HepG2 (cell line): ENCODE measurements around the gene GZMA. TPM values are rescaled to one million over a fixed set of nuclear protein-coding genes. Genes with fewer than 3 reads are reported as not detected.

Source experiments
- ATAC-seq: fragments of 200-7000 bp; cut with Tn5 transposase; 3 replicates; pipeline ENCODE4 v1.9.1; 2020; ENCODE audit warnings: mild to moderate bottlenecking, moderate library complexity
- BruUV-seq: library from RNA; stranded (reverse); fragments of 400-500 nt; replicated peaks from 2 replicates; lab custom pipeline; 2021; lab: Mats Ljungman, UMichigan
- CTCF ChIA-PET: fragments of 300-600 bp; formaldehyde crosslinking; extraction: SDS; loops from one replicate; lab custom pipeline; 2021; ENCODE audit warnings: low total read pairs, inconsistent platforms, low intra/inter-chr PET ratio; lab: Yijun Ruan, JAX
- POLR2A ChIA-PET: fragments of 350-600 bp; sonication (Branson Sonifier 250); formaldehyde crosslinking; loops from one replicate; lab custom pipeline; 2020; ENCODE audit warnings: antibody characterized with exemption, inconsistent platforms; lab: Yijun Ruan, JAX
- DNase-seq: peaks from one replicate; pipeline ENCODE4 v3.0.0-alpha.2; 2015; ENCODE audit warnings: low spot score
- FAIRE-seq: peaks from 3 replicates; lab custom pipeline; 2011; peaks lifted over from hg19 to GRCh38; lab: Jason Lieb, UNC
- H2AFZ ChIP-seq: one replicate; pipeline ENCODE4 v1.6.1; 2011; ENCODE audit warnings: low read length, inconsistent platforms
- H3K27ac ChIP-seq: fragments of 300-600 bp; 3 replicates; pipeline ENCODE4 v1.8.0; 2011; ENCODE audit warnings: mixed run types, mild to moderate bottlenecking, mixed read lengths, low read length, inconsistent platforms; ENCODE audit not compliant: insufficient read depth; ENCODE audit errors: extremely low read length
- H3K27me3 ChIP-seq, 2 experiments: fragments of 200-600 bp in 1 of 2; 2 replicates in 1 of 2; 3 replicates in 1 of 2; pipeline versions ENCODE4 v1.6.0 to v1.8.0; 2011; ENCODE audit warnings: low read length in 2 of 2, mild to moderate bottlenecking in 2 of 2, moderate library complexity in 2 of 2, inconsistent platforms in 1 of 2; ENCODE audit not compliant: insufficient read depth in 2 of 2, control insufficient read depth in 1 of 2
- H3K36me3 ChIP-seq, 2 experiments: fragments of 200-600 bp in 1 of 2; replicated peaks in 1 of 2; 2 replicates in 1 of 2; 3 replicates in 1 of 2; pipeline versions ENCODE4 v1.5.1 to v1.8.0; 2011; ENCODE audit warnings: low read length in 2 of 2, inconsistent platforms in 1 of 2; ENCODE audit not compliant: insufficient read depth in 2 of 2, control insufficient read depth in 1 of 2
- H3K4me1 ChIP-seq: 2 replicates; pipeline ENCODE4 v1.5.1; 2012; ENCODE audit warnings: low read length, inconsistent platforms; ENCODE audit not compliant: insufficient read depth
- H3K4me2 ChIP-seq: 2 replicates; pipeline ENCODE4 v1.6.0; 2011; ENCODE audit warnings: low read depth, low read length, inconsistent platforms
- H3K4me3 ChIP-seq, 3 experiments: fragments of 200-600 bp in 1 of 3; sonication (generic), shearing (Covaris generic) in 1 of 3; replicated peaks in 1 of 3; 2 replicates each; pipeline ENCODE4 v1.5.1; 2011 to 2016; ENCODE audit warnings: low read length in 3 of 3, inconsistent platforms in 2 of 3, low read depth in 2 of 3, mild to moderate bottlenecking in 2 of 3, control low read depth in 1 of 3, mixed read lengths in 1 of 3; ENCODE audit not compliant: insufficient read depth in 1 of 3
- H3K79me2 ChIP-seq: one replicate; pipeline ENCODE4 v1.6.1; 2011; ENCODE audit warnings: low read length, inconsistent platforms; ENCODE audit not compliant: insufficient read depth
- H3K9ac ChIP-seq: 2 replicates; pipeline ENCODE4 v1.6.0; 2011; ENCODE audit warnings: mild to moderate bottlenecking, low read depth, low read length, inconsistent platforms; ENCODE audit not compliant: insufficient read depth
- H3K9me3 ChIP-seq: 2 replicates; pipeline ENCODE4 v1.5.1; 2012; ENCODE audit warnings: mild to moderate bottlenecking, low read length
- H4K20me1 ChIP-seq: 2 replicates; pipeline ENCODE4 v1.6.0; 2011; ENCODE audit warnings: inconsistent platforms, mild to moderate bottlenecking, low read length, moderate library complexity; ENCODE audit not compliant: insufficient read depth
- CSRNP2 ChIP-seq: sonication (generic); formaldehyde crosslinking; conservative IDR thresholded peaks from 2 replicates; pipeline ENCODE4 v1.8.0; 2022; ENCODE audit warnings: low read depth, missing genetic modification reagents
- CTCF ChIP-seq: sonication (generic); formaldehyde crosslinking; IDR thresholded peaks from 2 replicates; pipeline ENCODE4 v1.5.0; 2020; ENCODE audit warnings: mild to moderate bottlenecking, missing genetic modification reagents, moderate library complexity
- NCOA2 ChIP-seq: sonication (generic); formaldehyde crosslinking; IDR thresholded peaks from 2 replicates; pipeline ENCODE4 v1.8.0; 2022; ENCODE audit warnings: inconsistent platforms
- NRL ChIP-seq: sonication (generic); formaldehyde crosslinking; IDR thresholded peaks from 2 replicates; pipeline ENCODE4 v1.5.0; 2020; ENCODE audit warnings: missing genetic modification reagents, mild to moderate bottlenecking, moderate library complexity, borderline replicate concordance
- ZNF543 ChIP-seq: sonication (generic); formaldehyde crosslinking; IDR thresholded peaks from 2 replicates; pipeline ENCODE4 v1.4.0; 2020; ENCODE audit warnings: mild to moderate bottlenecking, missing genetic modification reagents
- ZNF781 ChIP-seq: sonication (generic); formaldehyde crosslinking; IDR thresholded peaks from 2 replicates; pipeline ENCODE4 v1.5.1; 2020; ENCODE audit warnings: borderline replicate concordance, mild to moderate bottlenecking, missing genetic modification reagents; ENCODE audit errors: not compliant biosample characterization
- WGBS: methylation state at CpG from one replicate; pipeline ENCODE4 v1.1.6; 2017; ENCODE audit warnings: low lambda C conversion rate; 5-methylcytosine and 5-hydroxymethylcytosine counted together
- in situ Hi-C: cut with HindIII; loops from 2 replicates; pipeline ENCODE4 v1.10.0; 2017; ENCODE audit warnings: low pct_unique_long_range_greater_than_20kb; ENCODE audit not compliant: extremely low pct_ligation_motif_present
- intact Hi-C: fragments of 100-400 bp; cut with micrococcal nuclease; formaldehyde crosslinking; loops from one replicate; pipeline ENCODE4 v1.10.0; 2022; ENCODE audit not compliant: unreplicated experiment
- polyA plus RNA-seq, 8 experiments: library from polyadenylated mRNA; depleted of rRNA in 3 of 8; stranded (reverse) in 7 of 8; unstranded in 1 of 8; fragments of >200 nt; fragmentation: Illumina TruSeq in 4 of 8; extraction: Trizol in 4 of 8; gene quantifications; 2 replicates each; pipeline versions ENCODE4 v1.2.1 to v1.2.3, GENCODE V29; 2011 to 2016; ENCODE audit warnings: low read depth in 4 of 8, missing spikeins in 1 of 8, mixed read lengths in 1 of 8; ENCODE audit not compliant: insufficient read depth in 1 of 8
- total RNA-seq, 5 experiments: library from RNA; depleted of rRNA; stranded (reverse); fragments of >200 nt; fragmentation: Illumina TruSeq; extraction: Trizol; gene quantifications; 2 replicates each; pipeline ENCODE4 v1.2.3, GENCODE V29; 2016; ENCODE audit warnings: low read depth in 1 of 5
- TF ChIP-seq, protein P1 (sequence below): sonication (generic); formaldehyde crosslinking; IDR thresholded peaks from 2 replicates; pipeline ENCODE4 v1.4.0; 2020; ENCODE audit warnings: low read depth, missing genetic modification reagents
- TF ChIP-seq, protein P2 (sequence below): sonication (generic); formaldehyde crosslinking; IDR thresholded peaks from 2 replicates; pipeline ENCODE4 v1.4.0; 2020; ENCODE audit warnings: missing genetic modification reagents, borderline replicate concordance

Gene GZMA
- total and polyA plus RNA-seq, 2 of the 13 experiments (the other 11 are each of a cell fraction or from before 2014, with no cell fraction given) = not detected

DNA sequence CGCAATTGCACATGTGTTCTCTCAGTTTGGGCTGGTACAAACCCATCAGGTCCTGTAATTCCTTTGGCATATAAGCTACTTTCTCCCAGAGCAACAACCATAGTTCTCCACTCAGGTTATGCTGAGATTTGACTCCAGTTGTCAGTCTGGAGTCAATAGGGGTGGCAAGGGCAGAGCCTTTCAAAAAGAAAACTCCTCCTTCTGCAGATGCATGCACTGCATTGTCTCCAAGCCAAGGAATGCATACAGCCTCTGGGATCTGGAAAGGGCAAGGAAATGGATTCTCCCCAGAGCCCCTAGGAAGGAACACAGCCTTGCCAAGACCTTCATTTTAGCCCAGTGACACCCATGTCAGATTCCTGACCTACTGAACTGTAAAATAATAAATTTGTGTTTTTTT, 31.0 kb upstream of the GZMA start:
- no peaks in the 10 kb centered on the region for H3K79me2 ChIP-seq
- DNase-seq (no peak), ATAC-seq (no peak), FAIRE-seq (no peak)
- H4K20me1 ChIP-seq = no peaks in the 10 kb centered on the region
- WGBS = 0% methylated on average over 1 of the region's 1 CpG
- H3K4me2 ChIP-seq = no peak overlapping the region
- no peak overlapping the region for H2AFZ ChIP-seq
- POLR2A ChIA-PET = no interaction called here
- intact Hi-C loops = no loop called here
- no peaks in the 10 kb centered on the region for H3K36me3 ChIP-seq
- no peak overlapping the region for H3K9ac ChIP-seq
- in situ Hi-C loops = no loop called here
- no peak overlapping the region for H3K4me3 ChIP-seq
- no peaks in the 10 kb centered on the region for H3K9me3 ChIP-seq
- H3K27me3 ChIP-seq = no peaks in the 10 kb centered on the region
- no TSS peak for BruUV-seq
- H3K4me1 ChIP-seq = no peaks in the 10 kb centered on the region
- CTCF ChIA-PET = no interaction called here
- no peak overlapping the region for H3K27ac ChIP-seq
- no peak for TF ChIP-seq CTCF (CRISPR knock-in tag)
- no peak for TF ChIP-seq CSRNP2 (CRISPR knock-in tag)
- TF ChIP-seq, protein P1, sequence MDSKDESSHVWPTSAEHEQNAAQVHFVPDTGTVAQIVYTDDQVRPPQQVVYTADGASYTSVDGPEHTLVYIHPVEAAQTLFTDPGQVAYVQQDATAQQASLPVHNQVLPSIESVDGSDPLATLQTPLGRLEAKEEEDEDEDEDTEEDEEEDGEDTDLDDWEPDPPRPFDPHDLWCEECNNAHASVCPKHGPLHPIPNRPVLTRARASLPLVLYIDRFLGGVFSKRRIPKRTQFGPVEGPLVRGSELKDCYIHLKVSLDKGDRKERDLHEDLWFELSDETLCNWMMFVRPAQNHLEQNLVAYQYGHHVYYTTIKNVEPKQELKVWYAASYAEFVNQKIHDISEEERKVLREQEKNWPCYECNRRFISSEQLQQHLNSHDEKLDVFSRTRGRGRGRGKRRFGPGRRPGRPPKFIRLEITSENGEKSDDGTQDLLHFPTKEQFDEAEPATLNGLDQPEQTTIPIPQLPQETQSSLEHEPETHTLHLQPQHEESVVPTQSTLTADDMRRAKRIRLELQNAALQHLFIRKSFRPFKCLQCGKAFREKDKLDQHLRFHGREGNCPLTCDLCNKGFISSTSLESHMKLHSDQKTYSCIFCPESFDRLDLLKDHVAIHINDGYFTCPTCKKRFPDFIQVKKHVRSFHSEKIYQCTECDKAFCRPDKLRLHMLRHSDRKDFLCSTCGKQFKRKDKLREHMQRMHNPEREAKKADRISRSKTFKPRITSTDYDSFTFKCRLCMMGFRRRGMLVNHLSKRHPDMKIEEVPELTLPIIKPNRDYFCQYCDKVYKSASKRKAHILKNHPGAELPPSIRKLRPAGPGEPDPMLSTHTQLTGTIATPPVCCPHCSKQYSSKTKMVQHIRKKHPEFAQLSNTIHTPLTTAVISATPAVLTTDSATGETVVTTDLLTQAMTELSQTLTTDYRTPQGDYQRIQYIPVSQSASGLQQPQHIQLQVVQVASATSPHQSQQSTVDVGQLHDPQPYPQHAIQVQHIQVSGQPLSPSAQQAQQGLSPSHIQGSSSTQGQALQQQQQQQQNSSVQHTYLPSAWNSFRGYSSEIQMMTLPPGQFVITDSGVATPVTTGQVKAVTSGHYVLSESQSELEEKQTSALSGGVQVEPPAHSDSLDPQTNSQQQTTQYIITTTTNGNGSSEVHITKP = no peak
- TF ChIP-seq ZNF543 = no peak
- TF ChIP-seq NCOA2 (CRISPR knock-in tag) = no peak
- TF ChIP-seq NRL (CRISPR knock-in tag) = no peak
- TF ChIP-seq, protein P2, sequence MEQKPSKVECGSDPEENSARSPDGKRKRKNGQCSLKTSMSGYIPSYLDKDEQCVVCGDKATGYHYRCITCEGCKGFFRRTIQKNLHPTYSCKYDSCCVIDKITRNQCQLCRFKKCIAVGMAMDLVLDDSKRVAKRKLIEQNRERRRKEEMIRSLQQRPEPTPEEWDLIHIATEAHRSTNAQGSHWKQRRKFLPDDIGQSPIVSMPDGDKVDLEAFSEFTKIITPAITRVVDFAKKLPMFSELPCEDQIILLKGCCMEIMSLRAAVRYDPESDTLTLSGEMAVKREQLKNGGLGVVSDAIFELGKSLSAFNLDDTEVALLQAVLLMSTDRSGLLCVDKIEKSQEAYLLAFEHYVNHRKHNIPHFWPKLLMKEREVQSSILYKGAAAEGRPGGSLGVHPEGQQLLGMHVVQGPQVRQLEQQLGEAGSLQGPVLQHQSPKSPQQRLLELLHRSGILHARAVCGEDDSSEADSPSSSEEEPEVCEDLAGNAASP (CRISPR knock-in tag) = no peak
- TF ChIP-seq ZNF781 = no peak
